WERI-Rb-1 (cell line): ENCODE results near the gene ANXA5.

Source experiments
- DNase-seq: peaks from one replicate; pipeline ENCODE4 v3.0.0-alpha.2; 2020
- H3K27ac ChIP-seq: fragments of 250-450 bp; sonication (Bioruptor Pico); 2 replicates; pipeline ENCODE4 v1.5.1; 2020; ENCODE audit warnings: mild to moderate bottlenecking, moderate library complexity
- H3K27me3 ChIP-seq: fragments of 250-450 bp; sonication (Bioruptor Pico); 2 replicates; pipeline ENCODE4 v1.5.1; 2021; ENCODE audit warnings: mild to moderate bottlenecking, low read depth, moderate library complexity; ENCODE audit not compliant: insufficient read depth, severe bottlenecking
- H3K36me3 ChIP-seq: fragments of 250-450 bp; sonication (Bioruptor Pico); 2 replicates; pipeline ENCODE4 v1.5.1; 2020; ENCODE audit warnings: mild to moderate bottlenecking, moderate library complexity
- H3K4me3 ChIP-seq: 2 replicates; pipeline ENCODE4 v1.5.1; 2011; ENCODE audit warnings: low read depth, mild to moderate bottlenecking, control low read depth, low read length
- H3K9me3 ChIP-seq: fragments of 250-450 bp; sonication (Bioruptor Pico); 2 replicates; pipeline ENCODE4 v1.5.1; 2021; ENCODE audit warnings: mild to moderate bottlenecking, moderate library complexity; ENCODE audit not compliant: severe bottlenecking
- CTCF ChIP-seq: IDR thresholded peaks from 2 replicates; pipeline ENCODE4 v1.5.1; 2011; ENCODE audit warnings: low read depth, mild to moderate bottlenecking, control low read depth, inconsistent platforms, low read length

Gene ANXA5

DNA sequence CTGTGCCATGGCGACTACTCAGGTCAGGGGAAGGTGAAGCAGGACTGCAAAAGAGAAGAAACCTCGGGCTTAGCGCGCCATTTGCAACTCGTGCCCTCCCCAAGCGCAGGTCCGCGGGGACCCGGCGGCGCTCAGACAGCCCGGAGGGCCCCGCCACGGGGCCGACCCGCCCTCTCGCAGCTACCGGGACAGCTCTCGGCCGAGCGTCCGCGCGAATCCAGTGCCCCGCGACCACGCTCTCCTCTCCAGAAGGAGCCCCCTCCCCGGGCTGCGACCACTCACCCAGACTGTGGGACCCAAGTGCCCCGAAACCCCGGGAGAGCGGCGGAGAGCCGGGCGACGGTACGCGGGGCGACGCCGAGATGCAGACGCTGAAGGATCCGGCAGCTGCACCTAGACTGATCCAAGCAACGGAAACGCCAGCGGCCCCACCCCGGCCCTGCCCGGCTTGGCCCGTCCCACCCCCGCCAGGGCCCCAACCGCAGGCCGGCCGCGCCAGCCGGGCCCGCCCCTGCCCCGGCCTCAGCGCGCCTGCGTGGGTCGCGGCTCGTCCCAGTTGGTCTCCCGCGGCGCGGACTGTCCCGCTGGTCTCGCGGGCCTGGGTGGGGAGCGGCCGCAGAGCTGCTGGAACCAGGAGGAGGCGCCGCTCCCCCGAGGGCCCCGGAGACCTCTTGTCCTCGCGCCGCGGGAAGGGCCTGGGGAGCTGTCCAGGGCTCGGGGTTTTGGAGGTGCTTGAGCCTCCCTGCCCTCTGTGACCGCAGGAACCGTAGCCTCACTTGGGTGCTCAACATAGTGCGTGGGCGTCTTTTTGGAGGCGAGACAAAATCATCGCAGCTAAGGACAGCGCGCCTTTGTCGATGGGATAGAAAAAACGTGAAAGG, at the start of gene ANXA5:
Gene ANXA5 (minus strand): TSS at position 400 of the 881 bp plus-strand sequence. CDS start 391 bp downstream, at position 9.
- Histone ChIP-seq H3K27ac (peak within 1 kb of the TSS; percentile 70), H3K27me3 (no peaks in the 10 kb centered on the region), H3K4me3 (peak within 1 kb of the TSS; percentile 84), H3K36me3 (peaks cover 14% of the 10 kb centered on the region), H3K9me3 (no peaks in the 10 kb centered on the region)
- DNase-seq: peak; percentile 91
- peak; percentile 56 for TF ChIP-seq CTCF

GRCh38 chr4:121742794-121743193, 46.0 kb upstream of the ANXA5 start:
- DNase-seq: no peak
- no peaks in the 10 kb centered on the region for H3K9me3 ChIP-seq
- no peaks in the 10 kb centered on the region for H3K27me3 ChIP-seq
- TF ChIP-seq CTCF: no peak
- H3K36me3 ChIP-seq: no peaks in the 10 kb centered on the region
- no peak overlapping the region for H3K4me3 ChIP-seq
- H3K27ac ChIP-seq: no peak overlapping the region

DNA sequence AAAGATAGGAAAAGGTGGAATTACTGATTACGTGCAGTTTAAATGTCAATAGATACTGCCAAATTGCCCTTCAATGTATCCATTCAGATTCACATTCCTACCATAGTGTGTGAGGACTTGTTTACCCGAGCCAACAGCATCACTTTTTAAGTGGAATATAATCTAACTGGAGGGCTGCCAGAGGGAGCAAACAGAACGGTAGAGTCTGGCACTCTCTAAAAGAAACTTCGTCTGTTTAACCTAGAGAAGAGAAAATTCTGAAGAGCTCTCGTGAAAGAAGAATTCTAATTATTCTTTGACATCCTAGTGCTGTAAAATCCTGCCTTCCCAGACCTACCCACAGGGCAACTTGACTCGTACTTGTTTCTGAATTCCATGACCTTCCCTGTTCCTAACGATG, 45.0 kb upstream of the ANXA5 start:
- Histone ChIP-seq H3K4me3 (no peak overlapping the region), H3K27ac (no peak overlapping the region), H3K36me3 (no peaks in the 10 kb centered on the region), H3K27me3 (no peaks in the 10 kb centered on the region), H3K9me3 (no peaks in the 10 kb centered on the region)
- no peak for DNase-seq
- TF ChIP-seq CTCF: no peak

DNA sequence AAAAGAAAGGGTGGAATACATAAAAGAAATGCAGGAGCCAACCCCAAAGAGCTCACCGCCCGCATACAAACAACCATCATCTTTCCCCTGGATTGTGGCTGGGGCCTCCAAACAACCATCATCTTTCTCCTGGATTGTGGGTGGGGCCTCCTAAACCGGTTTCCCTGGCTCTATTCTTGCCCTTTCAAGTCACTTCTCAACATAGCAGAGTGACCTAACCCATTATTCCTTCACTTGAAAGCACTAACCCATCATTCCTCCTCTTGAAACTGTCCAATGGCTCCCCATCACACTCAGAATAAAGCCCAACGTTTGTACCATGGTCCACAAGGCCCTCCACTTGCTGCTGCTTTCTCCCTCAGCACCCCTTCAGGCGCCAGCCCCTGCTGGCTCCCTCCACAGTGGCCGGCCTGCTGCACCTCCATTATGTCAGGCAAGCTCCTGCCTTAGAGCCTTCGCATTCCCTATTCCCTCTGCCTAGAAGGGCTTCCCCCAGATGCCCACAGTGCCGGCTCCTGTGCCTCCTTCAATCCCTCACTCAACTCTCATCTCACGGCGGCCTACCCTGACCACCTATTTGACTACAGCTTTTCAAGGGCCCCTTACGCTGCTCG, 44.1 kb upstream of the ANXA5 start:
- Histone ChIP-seq H3K9me3 (no peaks in the 10 kb centered on the region), H3K27ac (no peak overlapping the region), H3K4me3 (no peak overlapping the region), H3K27me3 (no peaks in the 10 kb centered on the region), H3K36me3 (no peaks in the 10 kb centered on the region)
- TF ChIP-seq CTCF: no peak
- DNase-seq: no peak

DNA sequence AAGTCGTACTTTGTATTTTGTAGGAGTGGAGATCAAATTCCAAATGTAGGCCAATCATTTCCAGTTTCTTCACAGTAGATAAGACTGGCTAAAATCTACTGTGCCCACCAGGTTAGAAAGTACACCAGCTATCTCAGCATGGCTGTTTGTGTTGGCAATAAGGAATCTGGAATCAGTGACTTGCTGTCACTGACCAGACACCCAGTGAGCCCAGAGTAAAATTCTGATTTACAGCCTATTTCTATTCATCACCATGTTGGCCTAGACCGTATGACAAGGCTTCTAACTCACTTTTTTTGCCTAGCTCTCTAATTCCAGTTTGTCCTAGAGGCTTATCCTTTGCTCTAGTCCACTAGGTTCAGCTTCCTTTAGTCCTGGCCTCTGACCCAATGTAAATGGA, 42.8 kb upstream of the ANXA5 start:
- no peak for DNase-seq
- Histone ChIP-seq H3K9me3 (no peaks in the 10 kb centered on the region), H3K4me3 (no peak overlapping the region), H3K36me3 (no peaks in the 10 kb centered on the region), H3K27me3 (no peaks in the 10 kb centered on the region), H3K27ac (no peak overlapping the region)
- no peak for TF ChIP-seq CTCF
